HG03135 (cell line): ENCODE data around the gene FARP1.
"Not testable (repeated sequence)": the region's sequence is repeated elsewhere in the genome, so short reads cannot be mapped to it uniquely, and the experiment has no call there.

ENCODE experiments used
- ATAC-seq: cut with Tn5 transposase; IDR thresholded peaks from one replicate; pipeline ENCODE4 v1.9.1; 2021; ENCODE audit warnings: mild to moderate bottlenecking, moderate library complexity; ENCODE audit not compliant: unreplicated experiment

The FARP1 gene

DNA sequence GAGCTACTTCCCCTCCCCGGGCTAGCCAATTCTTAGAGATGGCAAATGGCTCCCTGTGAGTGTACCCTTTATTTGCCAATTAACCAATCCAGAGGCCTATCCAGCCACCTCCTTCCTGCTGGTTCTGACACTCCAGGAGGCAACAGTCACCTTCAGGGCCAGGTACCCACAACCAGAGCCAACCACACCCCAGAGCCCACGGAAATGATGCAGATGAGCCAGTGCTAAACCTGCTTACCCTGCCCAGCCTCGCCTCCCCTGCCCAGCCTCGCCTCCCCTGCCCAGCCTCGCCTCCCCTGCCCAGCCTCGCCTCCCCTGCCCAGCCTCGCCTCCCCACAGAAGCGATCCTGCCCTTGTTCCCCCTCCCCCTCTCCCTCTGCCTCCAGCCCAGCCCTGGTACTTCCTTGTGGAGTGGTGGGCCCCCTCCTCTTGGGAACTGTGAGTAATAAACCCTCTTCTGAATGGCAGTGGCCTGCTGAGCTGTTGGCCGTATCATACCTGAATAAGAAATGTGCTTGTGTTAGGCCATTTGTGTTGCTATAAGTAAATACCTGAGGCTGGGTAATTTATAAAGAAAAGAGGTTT, 207.9 kb downstream of the FARP1 start:
- ATAC-seq = no peak

DNA sequence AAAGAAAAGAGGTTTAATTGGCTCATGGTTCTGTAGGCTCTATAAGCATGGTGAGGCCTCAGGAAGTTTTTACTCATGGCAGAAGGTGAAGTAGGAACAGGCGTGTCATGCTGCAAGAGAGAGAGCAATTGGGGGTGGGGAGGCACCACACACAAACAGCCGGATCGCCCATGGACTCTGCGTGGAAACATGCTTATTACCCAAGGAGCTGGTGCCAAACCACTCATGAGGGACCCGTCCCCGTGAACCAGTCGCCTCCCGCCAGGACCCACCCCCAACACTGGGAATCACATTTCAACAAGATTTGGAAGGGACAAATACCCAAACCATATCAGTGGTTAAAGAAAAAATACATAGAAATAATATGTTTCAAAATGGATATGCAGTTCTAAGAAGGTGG, 208.7 kb downstream of the FARP1 start:
- ATAC-seq = no peak

DNA sequence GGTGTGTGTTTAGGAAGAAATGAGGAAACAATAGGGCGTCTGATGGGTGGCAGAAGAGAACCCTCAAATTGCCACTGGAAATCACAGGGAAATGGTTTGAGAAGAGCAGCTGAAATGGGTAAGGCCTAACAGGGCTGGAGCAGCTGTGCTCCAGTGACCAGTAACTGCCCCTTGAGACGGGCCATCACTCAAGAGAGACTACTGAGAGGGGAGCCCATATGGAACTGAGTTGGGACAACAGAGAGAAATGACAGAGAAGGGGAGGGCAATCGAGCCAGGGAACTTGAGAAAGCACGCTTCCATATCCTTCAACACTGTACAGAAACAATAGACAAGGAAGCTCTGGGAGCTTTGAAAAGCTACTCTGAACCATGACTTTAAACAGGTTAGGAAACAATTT, 209.3 kb downstream of the FARP1 start:
- ATAC-seq = no peak

DNA sequence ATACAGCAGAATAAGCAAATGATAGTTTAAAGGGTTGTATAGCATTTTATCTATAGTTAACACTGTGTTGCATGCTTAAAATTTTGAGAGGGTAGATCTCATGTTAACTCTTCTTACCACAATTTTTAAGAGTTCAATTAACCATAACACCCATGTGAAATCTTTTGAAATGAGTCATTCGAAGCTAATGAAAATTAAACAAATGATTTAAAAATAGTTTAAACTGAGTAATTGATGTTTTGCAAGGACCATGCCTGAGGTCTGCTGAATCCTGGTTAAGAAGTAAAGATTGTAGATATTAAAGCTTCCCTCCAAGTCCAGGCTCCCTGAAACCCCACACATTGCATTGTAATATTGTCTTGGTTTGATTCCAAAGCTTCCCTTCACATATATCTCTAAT, 210.9 kb downstream of the FARP1 start:
- no peak for ATAC-seq

DNA sequence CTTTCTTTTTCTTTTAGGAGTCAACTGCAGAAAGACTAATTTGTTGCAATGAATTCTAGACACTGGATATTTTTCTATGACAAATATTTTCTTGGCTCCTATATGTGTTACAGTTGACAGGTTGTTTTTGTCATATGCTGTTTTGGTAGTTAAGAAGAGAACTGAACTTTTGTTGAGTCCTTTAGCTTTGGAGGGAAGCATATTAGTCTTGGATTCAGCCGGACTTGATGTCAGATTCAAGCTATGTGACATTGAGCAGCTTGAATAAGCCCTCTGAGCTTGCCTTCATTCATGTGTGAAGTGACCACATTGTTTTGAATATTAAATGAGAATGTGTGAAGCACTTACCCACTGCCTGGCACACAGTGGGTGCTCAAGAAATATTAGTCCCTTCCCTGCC, 216.0 kb downstream of the FARP1 start:
- no peak for ATAC-seq

DNA sequence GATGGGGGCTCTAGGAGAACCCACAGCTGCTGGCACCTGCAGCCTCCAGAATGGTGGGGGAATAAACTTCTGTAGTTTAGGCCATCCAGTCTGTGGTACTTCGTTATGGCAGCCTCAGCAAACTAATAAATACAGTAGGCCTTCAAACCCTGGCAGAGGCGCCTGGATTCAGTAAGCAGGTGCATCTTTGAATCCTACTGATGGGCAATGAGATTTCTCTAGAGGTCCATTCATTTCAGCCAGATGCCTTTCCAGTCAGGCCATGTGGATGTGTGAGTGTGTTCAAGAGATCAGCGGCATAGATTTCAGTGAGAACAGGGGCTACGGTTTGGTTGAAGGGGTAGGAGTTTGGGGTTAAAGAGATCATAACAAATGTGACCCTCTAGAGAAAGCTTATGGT, 217.7 kb downstream of the FARP1 start:
- ATAC-seq = no peak

DNA sequence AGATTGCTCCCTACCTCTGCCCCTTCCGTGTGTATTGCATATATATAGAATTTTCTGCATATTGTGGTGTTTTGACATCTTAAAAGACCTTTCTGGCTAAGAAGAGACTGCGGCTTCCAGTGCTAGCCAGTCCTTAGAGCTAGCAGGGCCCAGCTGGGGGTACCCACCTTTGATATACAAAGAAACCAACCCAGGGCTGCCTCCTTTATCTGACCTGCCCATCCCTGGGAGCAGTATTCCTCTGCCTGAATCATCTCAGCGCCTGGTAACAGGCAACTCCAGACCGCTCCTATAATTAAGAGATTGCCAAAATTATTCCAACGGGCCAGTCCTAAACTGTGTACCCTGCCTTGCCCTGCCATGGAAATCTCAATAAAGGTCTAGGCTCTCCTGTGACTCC, 220.4 kb downstream of the FARP1 start:
- no peak for ATAC-seq

DNA sequence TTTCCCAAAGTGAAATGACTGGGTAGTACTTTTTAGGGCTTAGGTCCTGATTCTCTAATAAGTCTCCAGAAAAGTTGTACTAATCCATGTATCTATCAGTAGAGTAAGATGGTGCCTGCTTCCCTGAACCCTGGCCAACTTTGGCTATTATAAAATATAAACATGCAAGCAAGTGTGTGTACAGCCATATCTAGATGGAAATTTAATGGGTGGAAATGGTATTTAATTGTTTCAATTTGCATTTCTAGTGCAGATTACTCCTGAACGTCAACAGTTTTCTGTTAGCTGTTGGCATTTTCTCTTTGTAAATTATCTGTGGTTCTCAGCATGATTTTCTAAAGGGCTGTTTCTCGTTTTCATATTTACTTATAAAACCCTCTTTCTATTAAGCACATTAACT, 221.3 kb downstream of the FARP1 start:
- no peak for ATAC-seq

DNA sequence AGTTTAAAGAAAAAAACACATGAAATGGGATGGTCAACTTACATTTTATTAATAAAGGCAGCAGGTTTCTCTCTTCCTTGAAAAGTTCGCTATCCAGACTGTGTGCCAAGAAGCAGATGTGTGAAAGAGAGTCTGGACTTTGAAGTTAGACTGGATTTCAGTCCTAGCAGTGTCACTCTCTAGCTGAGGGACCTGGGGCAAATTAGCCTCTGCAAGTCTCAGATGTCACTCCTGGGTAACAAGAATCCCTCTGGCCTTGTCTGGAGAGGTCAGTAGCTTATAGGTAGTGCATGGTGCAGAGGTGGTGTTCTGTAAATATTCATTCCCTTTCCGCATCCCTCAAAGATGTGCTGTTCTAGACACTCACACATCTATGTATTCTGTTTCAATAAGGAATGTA, 221.8 kb downstream of the FARP1 start:
- no peak for ATAC-seq

DNA sequence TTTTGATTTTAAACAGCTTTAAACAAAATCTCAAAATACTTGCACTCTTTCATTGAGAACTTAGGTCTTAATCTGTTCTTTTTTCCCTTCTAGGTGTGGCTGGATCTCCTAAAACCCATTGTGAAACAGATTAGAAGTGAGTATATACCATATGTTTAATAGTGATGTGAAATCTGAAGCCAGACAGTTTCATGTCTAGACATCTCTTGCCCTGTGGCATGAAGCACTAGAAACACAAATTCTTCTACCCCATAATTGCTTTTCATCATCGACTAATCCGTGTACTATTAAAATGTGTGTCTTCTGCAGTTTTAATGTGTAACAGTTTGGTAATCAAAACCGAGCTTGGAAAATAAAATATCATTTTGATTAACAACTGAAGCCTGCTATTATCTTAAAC, 222.4 kb downstream of the FARP1 start:
- ATAC-seq = no peak

DNA sequence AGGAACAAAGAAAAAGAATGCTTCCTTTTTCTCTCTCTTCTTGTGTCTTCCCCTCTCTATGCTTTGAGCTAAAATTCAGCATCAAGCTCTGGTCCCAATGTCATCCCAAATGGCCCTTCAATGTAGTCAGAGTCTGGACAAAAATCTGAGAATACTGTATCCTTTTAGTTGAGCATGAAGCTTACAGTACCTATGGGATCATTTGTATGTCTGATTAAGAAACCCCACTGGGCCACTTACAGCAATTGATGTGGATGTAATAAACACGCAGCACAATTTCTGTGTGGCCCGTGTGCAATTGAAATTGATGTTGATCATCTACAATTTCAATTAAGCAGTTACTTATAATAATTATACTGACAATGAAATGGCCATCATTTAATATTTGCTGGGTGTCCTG, 223.1 kb downstream of the FARP1 start:
- ATAC-seq = no peak

DNA sequence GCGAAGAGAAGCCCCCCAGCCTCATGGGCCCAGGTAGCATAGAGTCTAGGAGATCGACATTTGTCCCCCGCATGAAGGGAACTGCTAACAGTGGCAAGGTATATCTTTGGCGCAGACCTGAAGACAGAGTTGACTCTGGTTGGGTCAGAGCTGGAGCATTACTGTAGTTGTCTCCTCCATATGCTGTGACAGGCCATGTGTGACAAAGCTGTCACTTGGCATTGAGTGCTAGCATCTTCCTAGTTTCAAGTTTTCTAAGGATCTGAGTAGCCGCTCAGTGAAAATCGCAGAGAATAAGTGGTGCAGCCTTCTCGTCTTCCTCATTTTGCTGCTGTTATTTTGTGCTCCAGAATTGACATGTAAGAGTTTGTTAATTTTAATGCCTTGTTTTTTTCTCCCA, 223.5 kb downstream of the FARP1 start:
- no peak for ATAC-seq

DNA sequence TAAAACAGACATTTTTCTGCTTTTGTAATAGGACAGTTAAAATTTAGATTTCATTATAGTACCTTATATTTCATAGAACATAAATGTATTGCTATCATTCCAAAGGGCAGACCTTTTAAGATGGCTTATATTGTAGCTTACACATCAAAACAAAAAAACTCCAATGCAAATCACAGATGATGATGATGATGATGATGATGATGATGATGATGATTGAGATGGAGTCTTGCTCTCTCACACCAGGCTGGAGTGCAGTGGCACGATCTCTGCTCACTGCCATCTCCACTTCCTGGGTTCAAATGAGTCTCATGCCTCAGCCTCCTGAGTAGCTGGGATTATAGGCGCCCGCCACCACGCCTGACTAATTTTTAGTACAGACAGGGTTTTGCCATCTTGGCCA, 224.1 kb downstream of the FARP1 start:
- ATAC-seq = no peak

DNA sequence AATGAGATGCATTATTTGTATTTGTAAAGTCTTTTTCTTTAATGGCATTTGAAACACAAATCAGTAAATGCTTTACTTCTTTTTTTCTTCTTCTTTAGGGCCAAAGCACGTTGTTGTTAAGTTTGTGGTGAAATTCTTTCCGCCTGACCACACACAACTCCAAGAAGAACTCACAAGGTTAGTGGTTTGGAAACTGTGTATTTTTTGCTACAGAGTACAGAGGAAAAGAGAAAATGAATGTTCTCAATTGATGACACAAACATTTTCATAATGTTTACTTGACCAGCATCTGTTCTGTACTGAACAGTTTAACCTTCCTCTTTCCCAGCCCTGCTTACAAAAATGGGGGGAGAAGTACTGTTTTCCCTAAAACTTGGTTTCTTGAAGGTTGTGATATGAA, 225.1 kb downstream of the FARP1 start:
- ATAC-seq = no peak

DNA sequence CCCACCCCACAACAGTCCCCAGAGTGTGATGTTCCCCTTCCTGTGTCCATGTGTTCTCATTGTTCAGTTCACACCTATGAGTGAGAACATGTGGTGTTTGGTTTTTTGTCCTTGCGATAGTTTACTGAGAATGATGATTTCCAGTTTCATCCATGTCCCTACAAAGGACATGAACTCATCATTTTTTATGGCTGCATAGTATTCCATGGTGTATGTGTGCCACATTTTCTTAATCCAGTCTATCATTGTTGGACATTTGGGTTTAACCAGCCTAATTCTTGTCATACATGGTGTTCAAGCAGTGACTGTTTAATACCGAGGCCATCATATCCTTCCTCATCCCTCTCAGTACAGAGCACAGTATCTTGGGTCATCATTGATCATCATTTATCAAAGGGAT, 226.6 kb downstream of the FARP1 start:
- ATAC-seq = not testable (repeated sequence)

DNA sequence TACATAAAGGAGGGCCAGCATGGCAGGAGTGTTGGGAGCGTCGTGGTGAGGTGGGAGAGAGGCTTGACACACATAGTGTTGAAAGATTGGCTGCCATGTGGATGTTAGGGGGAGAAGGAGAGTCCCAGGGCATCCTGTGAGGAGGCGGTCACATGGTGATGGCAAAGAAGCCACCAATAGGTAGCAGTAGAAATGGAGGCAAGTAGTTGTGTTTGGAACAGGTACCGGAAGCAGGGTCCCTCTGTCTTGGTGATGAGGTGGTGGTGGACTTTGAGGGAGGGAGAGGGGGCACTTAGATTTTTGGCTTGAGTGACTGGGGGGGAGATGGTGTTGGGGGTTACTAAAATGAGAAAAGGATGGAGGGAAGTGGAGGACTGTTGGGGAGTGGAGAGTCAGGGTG, 227.4 kb downstream of the FARP1 start:
- no peak for ATAC-seq

DNA sequence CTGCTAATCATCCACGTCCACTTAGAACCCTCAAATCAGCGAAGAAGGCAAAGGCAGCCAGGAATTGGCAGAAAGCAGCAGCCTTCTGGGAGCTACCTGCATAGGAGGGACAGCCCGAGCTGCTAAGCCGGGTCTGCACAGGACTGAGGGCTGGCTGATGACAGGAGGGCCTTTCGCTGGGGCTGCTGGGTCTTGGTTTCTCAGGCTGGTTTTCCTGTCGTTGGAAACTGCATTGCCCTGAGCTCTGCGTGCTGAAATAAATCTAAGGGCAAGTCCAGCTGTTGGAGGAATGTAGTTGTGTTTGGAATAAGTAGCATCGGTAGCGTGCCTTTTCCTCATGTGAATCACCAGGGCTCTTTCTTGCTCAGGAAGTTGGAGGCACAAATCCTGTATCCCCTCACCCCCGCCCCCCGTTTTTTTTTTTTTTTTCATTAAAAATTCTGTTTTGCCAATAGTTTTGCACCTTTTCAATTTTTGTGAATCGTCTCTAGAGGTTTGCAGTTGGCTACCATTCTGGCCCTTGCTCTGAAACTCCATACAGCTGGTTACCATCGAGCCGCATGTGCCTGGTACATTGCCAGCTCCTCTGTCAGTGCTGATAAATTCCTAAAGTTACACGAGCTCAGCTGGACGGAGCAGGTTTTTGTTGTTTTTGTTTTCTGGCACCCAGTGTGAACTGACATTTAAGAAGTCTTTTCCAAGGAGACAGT, 228.1 kb downstream of the FARP1 start:
- no peak for ATAC-seq

DNA sequence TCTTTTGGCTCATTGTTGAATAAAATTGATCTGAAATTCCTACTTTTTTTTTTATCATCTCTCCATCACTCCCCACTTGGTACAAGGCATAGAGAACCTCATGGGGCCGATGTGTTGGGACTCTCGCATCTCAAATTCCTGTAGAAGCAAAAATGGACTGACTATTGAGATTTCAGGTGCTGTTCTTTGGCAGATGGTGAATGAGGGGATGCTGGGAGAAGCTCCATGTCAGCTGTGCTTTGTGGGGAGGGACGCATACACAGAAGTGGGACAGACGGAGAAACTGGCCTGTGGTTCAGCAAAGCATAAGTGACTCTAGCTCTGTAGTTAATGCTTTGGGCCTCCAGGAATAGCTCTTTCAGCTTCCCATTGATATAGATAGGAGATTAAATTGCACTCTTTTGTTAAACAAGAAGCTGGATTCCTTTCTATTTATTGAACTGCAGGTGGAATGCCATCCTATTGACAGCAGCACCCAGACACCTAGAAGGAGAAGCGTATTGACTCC, 228.7 kb downstream of the FARP1 start:
- ATAC-seq = no peak

DNA sequence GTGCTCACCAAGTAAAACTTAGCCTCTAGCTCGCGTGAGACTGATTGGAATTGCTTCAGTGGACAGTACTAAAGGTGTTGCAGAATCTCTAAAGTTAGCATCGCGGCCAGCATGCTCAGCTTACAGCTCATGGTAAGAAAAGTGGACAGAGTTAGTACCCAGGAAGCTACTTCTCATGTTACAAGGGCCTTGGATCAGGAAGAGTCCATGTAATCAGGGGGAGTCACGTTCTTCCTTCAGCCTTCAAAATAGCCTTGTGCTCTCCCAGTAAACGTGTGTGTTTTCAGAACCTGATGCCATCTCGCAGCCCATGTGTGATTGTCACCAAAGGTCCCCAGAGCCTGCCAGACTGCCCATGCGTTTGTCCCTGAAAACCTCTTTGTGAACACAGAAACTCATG, 230.0 kb downstream of the FARP1 start:
- ATAC-seq = no peak

DNA sequence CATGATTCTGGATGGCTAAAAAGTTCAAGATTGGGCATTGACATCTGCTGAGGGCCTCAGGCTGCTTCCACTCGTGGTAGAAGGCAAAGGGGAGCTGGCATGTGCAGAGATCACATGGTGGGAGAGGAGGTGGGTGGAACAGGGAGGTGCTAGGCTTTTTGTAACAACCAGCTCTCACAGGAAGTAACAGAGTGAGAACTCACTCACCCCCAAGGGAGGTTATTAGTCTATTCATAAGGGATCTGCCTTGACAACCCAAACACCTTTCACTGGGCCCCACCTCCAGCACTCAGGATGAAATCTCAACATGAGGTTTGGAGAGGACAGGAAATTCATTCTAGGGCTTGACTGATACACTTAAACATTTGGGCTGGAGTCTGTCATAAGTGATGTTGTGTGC, 231.9 kb downstream of the FARP1 start:
- no peak for ATAC-seq

DNA sequence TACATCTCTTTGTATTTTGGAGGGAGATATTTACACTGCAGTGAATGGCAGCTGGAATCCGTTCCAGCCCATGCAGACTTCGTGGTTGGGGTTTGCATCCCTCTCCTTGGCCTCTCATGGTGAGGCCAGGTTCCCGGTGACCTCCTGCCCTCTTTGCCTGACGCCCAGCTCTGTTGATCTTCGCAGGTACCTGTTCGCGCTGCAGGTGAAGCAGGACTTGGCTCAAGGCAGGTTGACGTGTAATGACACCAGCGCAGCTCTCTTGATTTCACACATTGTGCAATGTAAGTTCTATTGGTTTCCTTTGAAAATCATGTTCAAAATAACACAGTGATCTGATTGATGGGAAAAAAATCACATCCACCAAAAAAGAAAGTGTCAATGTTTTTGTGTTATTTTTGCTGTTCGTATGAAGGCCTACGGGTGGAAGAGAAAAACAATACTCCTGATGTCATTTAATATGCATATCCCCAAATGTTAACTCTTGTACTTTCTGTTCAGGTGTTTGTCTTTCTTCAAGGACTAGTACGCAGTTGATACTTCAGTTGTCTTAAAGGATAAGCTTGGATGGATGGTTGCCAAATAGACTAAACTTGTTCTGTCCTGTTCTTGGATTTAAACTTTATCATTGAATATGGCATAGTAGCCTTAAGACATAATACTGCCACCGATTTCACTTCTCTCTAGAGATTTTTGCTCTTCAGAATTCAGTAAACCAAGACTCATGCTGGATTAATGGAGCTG, 234.9 kb downstream of the FARP1 start:
- no peak for ATAC-seq

DNA sequence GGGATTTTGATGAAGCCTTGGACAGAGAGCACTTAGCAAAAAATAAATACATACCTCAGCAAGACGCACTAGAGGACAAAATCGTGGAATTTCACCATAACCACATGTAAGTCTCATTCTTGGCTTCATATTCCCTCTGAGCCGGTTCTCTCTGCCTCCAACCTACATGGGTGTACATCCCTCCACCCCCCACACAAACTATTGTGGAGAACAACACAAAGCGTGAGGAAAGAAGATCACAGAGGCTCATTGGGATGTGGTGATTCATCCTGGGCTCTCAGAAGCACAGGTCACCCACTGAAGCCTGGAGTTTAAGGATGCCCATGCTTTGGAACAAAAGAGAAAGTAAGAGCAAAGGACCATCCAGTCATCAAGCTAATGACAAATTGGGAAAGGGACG, 241.8 kb downstream of the FARP1 start:
- no peak for ATAC-seq
